Smooth muscle cell (in vitro differentiated cells): ENCODE data around the gene MUC21. TPM values are rescaled to one million over a fixed set of nuclear protein-coding genes. Genes with fewer than 3 reads are reported as not detected.

Experiments
- DNase-seq: peaks from one replicate; lab custom pipeline; 2025; ENCODE audit not compliant: unreplicated experiment; lab: John Stamatoyannopoulos, UW
- H2AFZ ChIP-seq: fragments of 200-600 bp; sonication (generic); 2 replicates; pipeline ENCODE4 v1.6.0; 2016; ENCODE audit warnings: antibody characterized with exemption, low read depth, mild to moderate bottlenecking
- H3F3A ChIP-seq: fragments of 200-600 bp; sonication (generic); 2 replicates; pipeline ENCODE4 v1.6.0; 2017; ENCODE audit warnings: antibody characterized with exemption, low read depth
- H3K27ac ChIP-seq: fragments of 200-600 bp; sonication (generic); 2 replicates; pipeline ENCODE4 v1.5.1; 2016; ENCODE audit warnings: low read depth, mild to moderate bottlenecking
- H3K27me3 ChIP-seq: fragments of 200-600 bp; sonication (generic); 2 replicates; pipeline ENCODE4 v1.6.1; 2016; ENCODE audit warnings: low read depth, mild to moderate bottlenecking
- H3K36me3 ChIP-seq: fragments of 200-600 bp; sonication (generic); 2 replicates; pipeline ENCODE4 v1.5.1; 2016; ENCODE audit warnings: low read depth
- H3K4me1 ChIP-seq: fragments of 200-600 bp; sonication (generic); 2 replicates; pipeline ENCODE4 v1.5.1; 2016; ENCODE audit warnings: low read depth
- H3K4me2 ChIP-seq: fragments of 200-600 bp; sonication (generic); 2 replicates; pipeline ENCODE4 v1.6.0; 2016; ENCODE audit warnings: mild to moderate bottlenecking
- H3K4me3 ChIP-seq: fragments of 200-600 bp; sonication (generic); 2 replicates; pipeline ENCODE4 v1.5.1; 2016; ENCODE audit warnings: mild to moderate bottlenecking
- H3K79me2 ChIP-seq: fragments of 200-600 bp; sonication (generic); 2 replicates; pipeline ENCODE4 v1.6.0; 2016; ENCODE audit warnings: low read depth, mild to moderate bottlenecking
- H3K9ac ChIP-seq: fragments of 200-600 bp; sonication (generic); 2 replicates; pipeline ENCODE4 v1.6.0; 2016; ENCODE audit warnings: low read depth
- H3K9me3 ChIP-seq: fragments of 200-600 bp; sonication (generic); replicated peaks from 2 replicates; pipeline ENCODE4 v1.5.1; 2016; ENCODE audit warnings: low read depth
- H4K20me1 ChIP-seq: fragments of 200-600 bp; sonication (generic); 2 replicates; pipeline ENCODE4 v1.6.0; 2016; ENCODE audit warnings: low read depth
- WGBS: methylation state at CpG from one replicate; pipeline ENCODE4 v1.1.7; 2016; ENCODE audit warnings: low lambda C conversion rate; 5-methylcytosine and 5-hydroxymethylcytosine counted together
- polyA plus RNA-seq: library from polyadenylated mRNA; unstranded; fragments of >200 nt; fragmentation: Nextera tagmentation; extraction: Ambion mirVana; gene quantifications from 2 replicates; pipeline ENCODE4 v1.2.1, GENCODE V29; 2016
- total RNA-seq: library from RNA; depleted of rRNA; stranded (reverse); fragments of >200 nt; gene quantifications from 2 replicates; pipeline ENCODE4 v1.2.3, GENCODE V29; 2014
- TF ChIP-seq, protein P1 (sequence below): fragments of 200-600 bp; sonication (generic); IDR thresholded peaks from 2 replicates; pipeline ENCODE4 v1.5.1; 2017; ENCODE audit warnings: borderline replicate concordance, mild to moderate bottlenecking, antibody characterized with exemption; ENCODE audit not compliant: insufficient read depth, poor library complexity, severe bottlenecking

MUC21 gene
- total and polyA plus RNA-seq, 2 experiments from 2014 or later, result not detected

DNA sequence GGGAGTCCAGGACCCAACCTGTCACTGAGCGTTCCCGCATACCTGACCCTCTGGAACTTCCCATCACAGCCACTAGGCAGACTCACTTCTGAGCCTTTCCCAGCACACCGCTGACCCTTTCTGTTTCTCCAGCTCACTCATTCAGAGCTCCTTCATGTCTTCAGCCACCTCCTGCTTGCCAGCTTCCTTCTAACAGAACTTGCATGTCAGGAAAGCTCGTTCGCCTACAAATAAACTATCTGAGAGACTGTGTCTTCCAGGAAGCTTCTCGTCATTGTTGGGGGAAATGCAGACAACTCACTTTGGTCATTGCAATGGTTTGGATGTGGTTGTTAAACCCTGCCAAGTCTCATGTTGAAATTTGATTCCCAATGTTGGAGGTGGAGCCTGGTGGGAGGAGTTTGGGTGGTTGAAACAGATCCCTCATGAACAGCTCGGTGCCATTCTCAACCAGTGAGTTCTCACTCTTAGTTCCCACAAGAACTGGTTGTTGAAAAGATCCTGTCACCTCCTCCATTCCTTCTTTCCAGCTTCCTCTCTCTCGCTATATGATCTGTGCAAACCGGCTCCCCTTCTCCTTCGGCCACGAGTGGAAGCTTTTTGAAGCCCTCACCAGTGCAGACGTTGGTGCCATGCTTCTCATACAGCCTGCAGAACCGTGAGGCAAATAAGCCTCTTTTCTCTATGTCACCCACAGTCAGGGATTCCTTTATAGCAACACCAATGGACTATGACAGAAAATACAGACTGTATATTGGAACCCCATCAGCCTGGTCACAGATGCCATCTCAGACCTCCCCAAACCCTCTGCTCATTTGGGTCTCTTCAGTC, 1.4 kb upstream of the MUC21 start:
- no peaks in the 10 kb centered on the region for H3K9me3 ChIP-seq
- no peaks in the 10 kb centered on the region for H4K20me1 ChIP-seq
- H3K4me1 ChIP-seq, result peaks cover 8% of the 10 kb centered on the region
- peak overlapping the region; percentile 31 for H3K4me3 ChIP-seq
- TF ChIP-seq, protein P1, sequence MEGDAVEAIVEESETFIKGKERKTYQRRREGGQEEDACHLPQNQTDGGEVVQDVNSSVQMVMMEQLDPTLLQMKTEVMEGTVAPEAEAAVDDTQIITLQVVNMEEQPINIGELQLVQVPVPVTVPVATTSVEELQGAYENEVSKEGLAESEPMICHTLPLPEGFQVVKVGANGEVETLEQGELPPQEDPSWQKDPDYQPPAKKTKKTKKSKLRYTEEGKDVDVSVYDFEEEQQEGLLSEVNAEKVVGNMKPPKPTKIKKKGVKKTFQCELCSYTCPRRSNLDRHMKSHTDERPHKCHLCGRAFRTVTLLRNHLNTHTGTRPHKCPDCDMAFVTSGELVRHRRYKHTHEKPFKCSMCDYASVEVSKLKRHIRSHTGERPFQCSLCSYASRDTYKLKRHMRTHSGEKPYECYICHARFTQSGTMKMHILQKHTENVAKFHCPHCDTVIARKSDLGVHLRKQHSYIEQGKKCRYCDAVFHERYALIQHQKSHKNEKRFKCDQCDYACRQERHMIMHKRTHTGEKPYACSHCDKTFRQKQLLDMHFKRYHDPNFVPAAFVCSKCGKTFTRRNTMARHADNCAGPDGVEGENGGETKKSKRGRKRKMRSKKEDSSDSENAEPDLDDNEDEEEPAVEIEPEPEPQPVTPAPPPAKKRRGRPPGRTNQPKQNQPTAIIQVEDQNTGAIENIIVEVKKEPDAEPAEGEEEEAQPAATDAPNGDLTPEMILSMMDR, result no peak
- no peak for DNase-seq
- H3K27me3 ChIP-seq, result no peaks in the 10 kb centered on the region
- H3K9ac ChIP-seq, result no peak overlapping the region
- no peaks in the 10 kb centered on the region for H3K36me3 ChIP-seq
- no peaks in the 10 kb centered on the region for H3K79me2 ChIP-seq
- H2AFZ ChIP-seq, result peak overlapping the region; percentile 67
- H3K27ac ChIP-seq, result no peak overlapping the region
- H3K4me2 ChIP-seq, result peak overlapping the region; percentile 74
- WGBS, result 40% methylated on average over 13 of the region's 13 CpGs
- H3F3A ChIP-seq, result peaks cover 11% of the 10 kb centered on the region

GRCh38 chr6:30985490-30985889, 2.0 kb downstream of the MUC21 start:
- H4K20me1 ChIP-seq, result no peaks in the 10 kb centered on the region
- no peaks in the 10 kb centered on the region for H3K79me2 ChIP-seq
- H3F3A ChIP-seq, result peaks cover 11% of the 10 kb centered on the region
- H3K27me3 ChIP-seq, result no peaks in the 10 kb centered on the region
- H3K9ac ChIP-seq, result no peak overlapping the region
- H3K9me3 ChIP-seq, result no peaks in the 10 kb centered on the region
- no peak overlapping the region for H3K4me2 ChIP-seq
- H3K36me3 ChIP-seq, result no peaks in the 10 kb centered on the region
- TF ChIP-seq, protein P1, result no peak
- WGBS, result 90% methylated on average over 5 of the region's 5 CpGs
- no peak for DNase-seq
- no peak overlapping the region for H3K4me3 ChIP-seq
- no peak overlapping the region for H3K27ac ChIP-seq
- no peak overlapping the region for H2AFZ ChIP-seq
- H3K4me1 ChIP-seq, result peaks cover 8% of the 10 kb centered on the region

- no peak for DNase-seq
- 93% methylated on average over 6 of the region's 6 CpGs for WGBS
- no peaks in the 10 kb centered on the region for H4K20me1 ChIP-seq
- H3K27me3 ChIP-seq, result no peaks in the 10 kb centered on the region
- H3K79me2 ChIP-seq, result no peaks in the 10 kb centered on the region
- peaks cover 6% of the 10 kb centered on the region for H3F3A ChIP-seq
- H3K9ac ChIP-seq, result no peak overlapping the region
- peaks cover under 1% of the 10 kb centered on the region for H3K4me1 ChIP-seq
- H3K36me3 ChIP-seq, result no peaks in the 10 kb centered on the region
- no peak overlapping the region for H2AFZ ChIP-seq
- H3K27ac ChIP-seq, result no peak overlapping the region
- TF ChIP-seq, protein P1, result no peak
- H3K4me3 ChIP-seq, result no peak overlapping the region
- H3K9me3 ChIP-seq, result no peaks in the 10 kb centered on the region
- no peak overlapping the region for H3K4me2 ChIP-seq
Observed at GRCh38 chr6:30987304-30987703, 3.8 kb downstream of the MUC21 start.

GRCh38 chr6:30988209-30988825, 4.8 kb downstream of the MUC21 start:
- Histone ChIP-seq H3K79me2 (no peaks in the 10 kb centered on the region), H3K4me1 (no peaks in the 10 kb centered on the region), H3K4me3 (no peak overlapping the region), H3K36me3 (no peaks in the 10 kb centered on the region), H3K9ac (no peak overlapping the region), H3K4me2 (no peak overlapping the region), H4K20me1 (no peaks in the 10 kb centered on the region), H3F3A (no peaks in the 10 kb centered on the region), H3K27me3 (no peaks in the 10 kb centered on the region), H3K9me3 (no peaks in the 10 kb centered on the region), H3K27ac (no peak overlapping the region), H2AFZ (no peak overlapping the region)
- no peak for DNase-seq
- whole genome bisulfite sequencing, result 58% methylated on average over 8 of the region's 9 CpGs
- TF ChIP-seq, protein P1, result no peak
